ENCODE data around the gene RASIP1.

The RASIP1 gene

GRCh38 chr19:48673436-48674100, 66.8 kb downstream of the RASIP1 start:
- ATAC-seq (ENCODE audit: insufficient read depth, low read depth) (no peak), DNase-seq (no peak)
- Histone ChIP-seq H3K79me2 (ENCODE audit: insufficient read depth, low read length) (no peaks in the 10 kb centered on the region), H3K4me1 (ENCODE audit: insufficient read depth, low read length) (peaks cover 10% of the 10 kb centered on the region), H2AFZ (ENCODE audit: low read depth, low read length) (no peak overlapping the region), H3K9ac (ENCODE audit: low read depth, low read length) (no peak overlapping the region), H3K9me3 (ENCODE audit: insufficient read depth, low read length, severe bottlenecking) (no peaks in the 10 kb centered on the region), H3K27ac (ENCODE audit: low read length) (no peak overlapping the region), H3K4me2 (ENCODE audit: insufficient read depth, low read length) (no peak overlapping the region), H3K36me3 (ENCODE audit: insufficient read depth, low read length) (no peaks in the 10 kb centered on the region), H4K20me1 (ENCODE audit: insufficient read depth, low read length) (no peaks in the 10 kb centered on the region), H3K27me3 (ENCODE audit: insufficient read depth, low read length, poor library complexity) (no peaks in the 10 kb centered on the region), H3K4me3 (ENCODE audit: low read depth in 1 of 2, low read length in 2 of 2) (no peak overlapping the region)
- TF ChIP-seq CTCF (IDR thresholded peaks at IDR 0.05; ENCODE audit: borderline replicate concordance, extremely low read depth, low read length, poor library complexity, severe bottlenecking) (no peak), EZH2 (IDR thresholded peaks at IDR 0.05; ENCODE audit: borderline replicate concordance, low read depth, low read length, severe bottlenecking) (no peak)

GRCh38 chr19:48672994-48673393, 67.4 kb downstream of the RASIP1 start, which contains the start of gene NTN5:
Gene NTN5 (minus strand): TSS chr19:48673017. CDS start chr19:48670986, 2,031 bp downstream.
- Histone ChIP-seq H3K27me3 (ENCODE audit: insufficient read depth, low read length, poor library complexity) (no peaks in the 10 kb centered on the region), H4K20me1 (ENCODE audit: insufficient read depth, low read length) (no peaks in the 10 kb centered on the region), H2AFZ (ENCODE audit: low read depth, low read length) (no peak within 1 kb of the TSS), H3K9ac (ENCODE audit: low read depth, low read length) (no peak within 1 kb of the TSS), H3K4me1 (ENCODE audit: insufficient read depth, low read length) (peaks cover 10% of the 10 kb centered on the region), H3K9me3 (ENCODE audit: insufficient read depth, low read length, severe bottlenecking) (no peaks in the 10 kb centered on the region), H3K79me2 (ENCODE audit: insufficient read depth, low read length) (no peaks in the 10 kb centered on the region), H3K36me3 (ENCODE audit: insufficient read depth, low read length) (no peaks in the 10 kb centered on the region), H3K4me3 (ENCODE audit: low read depth in 1 of 2, low read length in 2 of 2) (no peak within 1 kb of the TSS), H3K4me2 (ENCODE audit: insufficient read depth, low read length) (no peak within 1 kb of the TSS), H3K27ac (ENCODE audit: low read length) (no peak within 1 kb of the TSS)
- no peak for TF ChIP-seq EZH2 (IDR thresholded peaks at IDR 0.05; ENCODE audit: borderline replicate concordance, low read depth, low read length, severe bottlenecking)
- TF ChIP-seq CTCF (IDR thresholded peaks at IDR 0.05; ENCODE audit: borderline replicate concordance, extremely low read depth, low read length, poor library complexity, severe bottlenecking), result no peak
- ATAC-seq (ENCODE audit: insufficient read depth, low read depth) (no peak), DNase-seq (no peak)

GRCh38 chr19:48671446-48671995, 68.9 kb downstream of the RASIP1 start:
- H3K27ac ChIP-seq (ENCODE audit: low read length), result no peak overlapping the region
- ATAC-seq (ENCODE audit: insufficient read depth, low read depth) (no peak), DNase-seq (no peak)
- H3K79me2 ChIP-seq (ENCODE audit: insufficient read depth, low read length), result no peaks in the 10 kb centered on the region
- H3K9ac ChIP-seq (ENCODE audit: low read depth, low read length), result no peak overlapping the region
- H3K4me3 ChIP-seq (ENCODE audit: low read depth in 1 of 2, low read length in 2 of 2), result no peak overlapping the region
- H3K36me3 ChIP-seq (ENCODE audit: insufficient read depth, low read length), result no peaks in the 10 kb centered on the region
- H4K20me1 ChIP-seq (ENCODE audit: insufficient read depth, low read length), result no peaks in the 10 kb centered on the region
- H2AFZ ChIP-seq (ENCODE audit: low read depth, low read length), result no peak overlapping the region
- H3K4me2 ChIP-seq (ENCODE audit: insufficient read depth, low read length), result no peak overlapping the region
- peaks cover 10% of the 10 kb centered on the region for H3K4me1 ChIP-seq (ENCODE audit: insufficient read depth, low read length)
- H3K9me3 ChIP-seq (ENCODE audit: insufficient read depth, low read length, severe bottlenecking), result no peaks in the 10 kb centered on the region
- TF ChIP-seq EZH2 (IDR thresholded peaks at IDR 0.05; ENCODE audit: borderline replicate concordance, low read depth, low read length, severe bottlenecking) (no peak), CTCF (IDR thresholded peaks at IDR 0.05; ENCODE audit: borderline replicate concordance, extremely low read depth, low read length, poor library complexity, severe bottlenecking) (no peak)
- H3K27me3 ChIP-seq (ENCODE audit: insufficient read depth, low read length, poor library complexity), result no peaks in the 10 kb centered on the region
